ENCODE data around the gene KCNK5. TPM values are rescaled to one million over a fixed set of nuclear protein-coding genes. Genes with fewer than 3 reads are reported as not detected.

The KCNK5 gene
- total RNA-seq, 1 donor from 2014 or later: 1.4 TPM

Other genes with a start within 250 kb of the KCNK5 start
- gene GLP1R, start 180.7 kb downstream of the KCNK5 start, total RNA-seq: 0.10 TPM
- gene SAYSD1, start 114.3 kb downstream of the KCNK5 start, total RNA-seq: 11.9 TPM
- gene KCNK17, start 84.9 kb upstream of the KCNK5 start, total RNA-seq: 0.10 TPM
- gene KCNK16, start 93.2 kb upstream of the KCNK5 start, total RNA-seq: not detected